Measurements from ENCODE around the gene CLSTN1. TPM values are rescaled to one million over a fixed set of nuclear protein-coding genes. Genes with fewer than 3 reads are reported as not detected.

The CLSTN1 gene
- total and polyA plus RNA-seq, 10 of the 15 experiments (the other 5 are each of a cell fraction or from before 2014, with no cell fraction given) = 2.7 to 64.4 (median 23.2) TPM

DNA sequence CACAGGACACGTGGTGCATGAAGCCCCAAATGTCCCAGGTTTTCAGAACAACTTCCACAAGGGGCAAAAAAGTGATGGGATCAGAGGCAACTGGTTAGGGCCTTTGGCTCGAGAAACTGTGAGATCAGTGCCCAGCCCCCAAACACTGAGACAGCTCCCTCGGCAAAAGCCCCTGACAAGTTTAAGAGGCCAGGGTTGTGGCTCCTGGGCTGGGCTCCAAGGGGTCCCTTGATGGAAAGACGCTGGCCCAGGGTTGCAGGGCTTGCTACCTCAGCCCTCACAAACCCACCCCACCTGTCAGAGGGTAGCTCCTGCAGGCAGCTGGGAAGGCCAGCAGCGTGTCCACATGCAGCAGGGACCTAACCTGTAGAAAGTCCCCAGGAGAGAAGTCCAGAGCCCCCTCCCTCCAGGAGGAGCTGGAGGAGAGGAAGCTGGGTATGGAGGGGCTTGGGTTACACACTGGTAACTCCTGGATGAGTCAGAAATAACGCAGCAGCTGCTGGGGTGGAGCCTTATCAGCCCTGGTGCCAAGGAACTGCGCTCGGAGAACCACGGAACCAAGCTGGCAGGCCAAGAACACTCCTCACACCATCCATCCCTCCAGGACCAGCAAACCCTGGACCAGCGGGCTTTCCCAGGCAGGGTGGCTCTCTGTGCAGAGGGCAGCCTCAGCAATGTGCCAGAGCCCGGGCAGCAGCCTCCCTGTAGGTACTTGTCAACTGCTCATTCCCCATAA lies 48.8 kb upstream of the CLSTN1 start (continued):
- TF ChIP-seq EZH2 (IDR thresholded peaks at IDR 0.05; ENCODE audit: borderline replicate concordance, control insufficient read depth, low read depth, low read length) = no peak
- no peak for TF ChIP-seq RUNX3 (IDR thresholded peaks at IDR 0.05; ENCODE audit: low read length)
- TF ChIP-seq, protein P1, sequence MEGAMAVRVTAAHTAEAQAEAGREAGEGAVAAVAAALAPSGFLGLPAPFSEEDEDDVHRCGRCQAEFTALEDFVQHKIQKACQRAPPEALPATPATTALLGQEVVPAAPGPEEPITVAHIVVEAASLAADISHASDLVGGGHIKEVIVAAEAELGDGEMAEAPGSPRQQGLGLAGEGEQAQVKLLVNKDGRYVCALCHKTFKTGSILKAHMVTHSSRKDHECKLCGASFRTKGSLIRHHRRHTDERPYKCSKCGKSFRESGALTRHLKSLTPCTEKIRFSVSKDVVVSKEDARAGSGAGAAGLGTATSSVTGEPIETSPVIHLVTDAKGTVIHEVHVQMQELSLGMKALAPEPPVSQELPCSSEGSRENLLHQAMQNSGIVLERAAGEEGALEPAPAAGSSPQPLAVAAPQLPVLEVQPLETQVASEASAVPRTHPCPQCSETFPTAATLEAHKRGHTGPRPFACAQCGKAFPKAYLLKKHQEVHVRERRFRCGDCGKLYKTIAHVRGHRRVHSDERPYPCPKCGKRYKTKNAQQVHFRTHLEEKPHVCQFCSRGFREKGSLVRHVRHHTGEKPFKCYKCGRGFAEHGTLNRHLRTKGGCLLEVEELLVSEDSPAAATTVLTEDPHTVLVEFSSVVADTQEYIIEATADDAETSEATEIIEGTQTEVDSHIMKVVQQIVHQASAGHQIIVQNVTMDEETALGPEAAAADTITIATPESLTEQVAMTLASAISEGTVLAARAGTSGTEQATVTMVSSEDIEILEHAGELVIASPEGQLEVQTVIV (IDR thresholded peaks at IDR 0.05; ENCODE audit: borderline replicate concordance, partially characterized antibody) = no peak
- no peak for TF ChIP-seq SPI1 (IDR thresholded peaks at IDR 0.05; ENCODE audit: borderline replicate concordance, insufficient read depth, low read depth, low read length)

DNA sequence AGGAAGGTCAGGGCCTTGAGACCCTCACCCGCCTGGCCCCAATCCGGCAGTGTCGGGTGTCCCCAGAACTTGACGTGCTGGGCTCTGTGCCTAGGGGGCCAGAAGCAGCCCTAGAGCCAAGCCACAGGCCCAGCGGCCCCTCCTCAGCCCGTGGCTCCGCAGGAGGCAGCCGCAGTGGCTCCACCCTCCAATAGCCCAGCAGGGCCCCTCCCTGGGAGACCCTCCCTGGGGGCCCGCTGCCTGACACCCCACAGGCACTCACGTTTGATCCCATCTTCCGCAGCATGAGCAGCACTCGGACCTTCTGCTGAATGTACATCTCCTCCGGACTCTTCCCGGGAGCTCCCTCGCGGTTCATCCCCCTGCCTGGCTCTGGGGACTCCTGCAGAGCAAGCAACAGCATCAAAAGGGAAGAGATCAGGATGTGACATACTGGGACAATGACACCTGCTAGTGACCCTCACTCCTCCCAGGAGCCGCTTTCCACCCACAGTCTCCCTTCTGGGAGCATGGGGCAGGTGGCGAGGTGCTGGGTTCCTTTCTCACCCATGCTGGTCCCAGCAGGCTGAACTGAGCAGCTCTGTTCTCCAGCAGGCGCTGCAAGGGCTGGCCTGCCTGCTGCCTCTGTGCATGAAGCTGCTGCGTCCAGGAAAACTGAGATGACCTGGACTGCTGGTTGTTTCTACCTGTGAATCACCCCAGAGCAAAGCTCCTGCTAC lies 48.1 kb upstream of the CLSTN1 start:
- ATAC-seq (no peak), FAIRE-seq (no peak), DNase-seq (ENCODE audit: low read depth, low spot score) (no peak)
- in situ Hi-C loops (cut with MboI) = loop anchor here (5.0 kb wide), 1 partner anchor 550 kb away; no protein-coding TSS in a partner anchor
- no peak overlapping the region for H3K4me3 ChIP-seq
- no peaks in the 10 kb centered on the region for H4K20me1 ChIP-seq (ENCODE audit: control insufficient read depth, insufficient read depth)
- no peak overlapping the region for H3K9ac ChIP-seq (ENCODE audit: control insufficient read depth, insufficient read depth, low read length)
- 73% methylated on average over 19 of the region's 20 CpGs for WGBS (ENCODE audit: insufficient coverage, insufficient replicate concordance, low lambda C conversion rate, missing lambda C conversion rate)
- ChIA-PET SMC1A (ENCODE audit: uncharacterized antibody, unreplicated experiment) (interaction anchor here (1.5 to 16.6 kb wide), 2 partner anchors 9 to 88 kb away, joined by 3 to 428 read pairs; no protein-coding TSS in a partner anchor), POLR2A (interaction anchor here (0.6 kb wide), 2 partner anchors 52 to 61 kb away, joined by 3 read pairs; no protein-coding TSS in a partner anchor), CTCF (interaction anchor here (1.2 to 19.1 kb wide), 6 partner anchors 13 to 282 kb away, joined by 4 to 562 read pairs (median 5); no protein-coding TSS in a partner anchor), RAD21 (ENCODE audit: unreplicated experiment) (interaction anchor here (2.4 to 6.4 kb wide), 2 partner anchors 71 to 86 kb away, joined by 13 to 83 read pairs; partner anchors contain the start of genes LZIC and NMNAT1)
- no peaks in the 10 kb centered on the region for H3K36me3 ChIP-seq (ENCODE audit: control insufficient read depth in 2 of 2, insufficient read depth in 2 of 2, low read length in 1 of 2)
- no TSS peak for BruUV-seq (replicated peaks)
- no peaks in the 10 kb centered on the region for H3K79me2 ChIP-seq (ENCODE audit: control insufficient read depth, insufficient read depth, low read length)
- H3K4me1 ChIP-seq (ENCODE audit: control insufficient read depth, insufficient read depth, low read length) = 0 out of 2 replicates have a peak, but pooled peaks cover 6% of the 10 kb centered on the region
- H3K27ac ChIP-seq (ENCODE audit: control insufficient read depth, insufficient read depth) = no peak overlapping the region
- intact Hi-C loops (cut with micrococcal nuclease; ENCODE audit: unreplicated experiment) = no loop called here
- H2AFZ ChIP-seq (ENCODE audit: control insufficient read depth, low read depth, low read length) = no peak overlapping the region
- no peaks in the 10 kb centered on the region for H3K27me3 ChIP-seq (replicated peaks in 1 of 2; ENCODE audit: control insufficient read depth in 2 of 2, insufficient read depth in 2 of 2, low read length in 1 of 2)
- no peak overlapping the region for H3K4me2 ChIP-seq (ENCODE audit: control insufficient read depth, insufficient read depth)
- no peaks in the 10 kb centered on the region for H3K9me3 ChIP-seq (replicated peaks; ENCODE audit: control insufficient read depth, insufficient read depth, low read length)
- TF ChIP-seq JUND (IDR thresholded peaks at IDR 0.05; ENCODE audit: low read depth, low read length) (no peak), NFYA (IDR thresholded peaks at IDR 0.05; ENCODE audit: borderline replicate concordance, low read depth, low read length) (no peak), ZNF207 (IDR thresholded peaks at IDR 0.05; ENCODE audit: borderline replicate concordance) (no peak), POLR2AphosphoS5 (IDR thresholded peaks at IDR 0.05; ENCODE audit: low read length) (no peak), YY1 (IDR thresholded peaks at IDR 0.05; ENCODE audit: low read depth, low read length) (no peak), KAT2A (conservative IDR thresholded peaks at IDR 0.05; ENCODE audit: control insufficient read depth, low read depth, low read length) (no peak), SIN3A (IDR thresholded peaks at IDR 0.05; ENCODE audit: low read depth, low read length) (no peak)
- TF ChIP-seq, protein P2, sequence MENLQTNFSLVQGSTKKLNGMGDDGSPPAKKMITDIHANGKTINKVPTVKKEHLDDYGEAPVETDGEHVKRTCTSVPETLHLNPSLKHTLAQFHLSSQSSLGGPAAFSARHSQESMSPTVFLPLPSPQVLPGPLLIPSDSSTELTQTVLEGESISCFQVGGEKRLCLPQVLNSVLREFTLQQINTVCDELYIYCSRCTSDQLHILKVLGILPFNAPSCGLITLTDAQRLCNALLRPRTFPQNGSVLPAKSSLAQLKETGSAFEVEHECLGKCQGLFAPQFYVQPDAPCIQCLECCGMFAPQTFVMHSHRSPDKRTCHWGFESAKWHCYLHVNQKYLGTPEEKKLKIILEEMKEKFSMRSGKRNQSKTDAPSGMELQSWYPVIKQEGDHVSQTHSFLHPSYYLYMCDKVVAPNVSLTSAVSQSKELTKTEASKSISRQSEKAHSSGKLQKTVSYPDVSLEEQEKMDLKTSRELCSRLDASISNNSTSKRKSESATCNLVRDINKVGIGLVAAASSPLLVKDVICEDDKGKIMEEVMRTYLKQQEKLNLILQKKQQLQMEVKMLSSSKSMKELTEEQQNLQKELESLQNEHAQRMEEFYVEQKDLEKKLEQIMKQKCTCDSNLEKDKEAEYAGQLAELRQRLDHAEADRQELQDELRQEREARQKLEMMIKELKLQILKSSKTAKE (IDR thresholded peaks at IDR 0.05; ENCODE audit: low read depth, poor library complexity, severe bottlenecking) = no peak
